A549 (cell line): ENCODE data around the gene PLCZ1.

Experiments used
- POLR2A ChIP-seq: IDR thresholded peaks from 2 replicates; pipeline ENCODE4 v1.6.1; 2012; ENCODE audit warnings: mild to moderate bottlenecking, low read length
- TF ChIP-seq, protein P1 (sequence below): fragments of >200 bp; sonication (Bioruptor Twin); formaldehyde crosslinking; IDR thresholded peaks from 3 replicates; pipeline ENCODE4 v1.5.1; 2016
- TF ChIP-seq, protein P2 (sequence below): IDR thresholded peaks from 2 replicates; pipeline ENCODE4 v1.6.1; 2012

DNA sequence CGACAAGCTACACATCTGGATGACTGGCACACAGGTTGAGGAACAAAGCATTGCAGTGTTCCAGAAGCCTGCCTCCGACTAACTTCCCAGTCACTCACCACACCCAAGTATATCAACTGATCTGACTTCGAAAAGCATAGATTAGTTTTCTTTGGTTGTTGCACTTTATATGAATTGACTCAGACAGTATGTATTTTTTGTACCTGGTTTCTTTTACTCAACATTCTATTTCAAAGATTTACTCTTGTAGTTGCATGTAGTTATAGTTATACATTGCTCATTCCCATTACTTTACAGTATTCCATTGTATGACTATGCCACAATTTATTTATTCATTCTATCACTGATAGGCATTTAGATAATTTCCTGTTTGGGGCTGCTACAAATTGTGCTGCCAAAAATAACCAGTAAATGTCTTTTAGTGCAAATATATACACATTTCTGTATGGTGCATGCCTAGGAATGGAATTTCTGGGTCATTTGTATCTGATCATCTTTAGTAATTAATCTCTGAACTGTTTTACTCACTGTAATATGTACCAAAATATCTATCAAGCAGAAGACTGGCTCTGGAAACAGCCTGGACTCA, 17.8 kb downstream of the PLCZ1 start:
- TF ChIP-seq, protein P1, sequence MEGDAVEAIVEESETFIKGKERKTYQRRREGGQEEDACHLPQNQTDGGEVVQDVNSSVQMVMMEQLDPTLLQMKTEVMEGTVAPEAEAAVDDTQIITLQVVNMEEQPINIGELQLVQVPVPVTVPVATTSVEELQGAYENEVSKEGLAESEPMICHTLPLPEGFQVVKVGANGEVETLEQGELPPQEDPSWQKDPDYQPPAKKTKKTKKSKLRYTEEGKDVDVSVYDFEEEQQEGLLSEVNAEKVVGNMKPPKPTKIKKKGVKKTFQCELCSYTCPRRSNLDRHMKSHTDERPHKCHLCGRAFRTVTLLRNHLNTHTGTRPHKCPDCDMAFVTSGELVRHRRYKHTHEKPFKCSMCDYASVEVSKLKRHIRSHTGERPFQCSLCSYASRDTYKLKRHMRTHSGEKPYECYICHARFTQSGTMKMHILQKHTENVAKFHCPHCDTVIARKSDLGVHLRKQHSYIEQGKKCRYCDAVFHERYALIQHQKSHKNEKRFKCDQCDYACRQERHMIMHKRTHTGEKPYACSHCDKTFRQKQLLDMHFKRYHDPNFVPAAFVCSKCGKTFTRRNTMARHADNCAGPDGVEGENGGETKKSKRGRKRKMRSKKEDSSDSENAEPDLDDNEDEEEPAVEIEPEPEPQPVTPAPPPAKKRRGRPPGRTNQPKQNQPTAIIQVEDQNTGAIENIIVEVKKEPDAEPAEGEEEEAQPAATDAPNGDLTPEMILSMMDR, result no peak
- no peak for TF ChIP-seq POLR2A
- TF ChIP-seq, protein P2, sequence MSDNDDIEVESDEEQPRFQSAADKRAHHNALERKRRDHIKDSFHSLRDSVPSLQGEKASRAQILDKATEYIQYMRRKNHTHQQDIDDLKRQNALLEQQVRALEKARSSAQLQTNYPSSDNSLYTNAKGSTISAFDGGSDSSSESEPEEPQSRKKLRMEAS, result no peak
